C1 segment of cervical spinal cord (tissue), 14 donors: Measurements from ENCODE around the gene APCDD1L.
"Not testable (repeated sequence)": the region's sequence is repeated elsewhere in the genome, so short reads cannot be mapped to it uniquely, and the experiment has no call there.

Experiments used
- DNase-seq, 14 donors: peaks; one replicate each; lab custom pipeline; 2025; lab: John Stamatoyannopoulos, UW

Gene APCDD1L

DNA sequence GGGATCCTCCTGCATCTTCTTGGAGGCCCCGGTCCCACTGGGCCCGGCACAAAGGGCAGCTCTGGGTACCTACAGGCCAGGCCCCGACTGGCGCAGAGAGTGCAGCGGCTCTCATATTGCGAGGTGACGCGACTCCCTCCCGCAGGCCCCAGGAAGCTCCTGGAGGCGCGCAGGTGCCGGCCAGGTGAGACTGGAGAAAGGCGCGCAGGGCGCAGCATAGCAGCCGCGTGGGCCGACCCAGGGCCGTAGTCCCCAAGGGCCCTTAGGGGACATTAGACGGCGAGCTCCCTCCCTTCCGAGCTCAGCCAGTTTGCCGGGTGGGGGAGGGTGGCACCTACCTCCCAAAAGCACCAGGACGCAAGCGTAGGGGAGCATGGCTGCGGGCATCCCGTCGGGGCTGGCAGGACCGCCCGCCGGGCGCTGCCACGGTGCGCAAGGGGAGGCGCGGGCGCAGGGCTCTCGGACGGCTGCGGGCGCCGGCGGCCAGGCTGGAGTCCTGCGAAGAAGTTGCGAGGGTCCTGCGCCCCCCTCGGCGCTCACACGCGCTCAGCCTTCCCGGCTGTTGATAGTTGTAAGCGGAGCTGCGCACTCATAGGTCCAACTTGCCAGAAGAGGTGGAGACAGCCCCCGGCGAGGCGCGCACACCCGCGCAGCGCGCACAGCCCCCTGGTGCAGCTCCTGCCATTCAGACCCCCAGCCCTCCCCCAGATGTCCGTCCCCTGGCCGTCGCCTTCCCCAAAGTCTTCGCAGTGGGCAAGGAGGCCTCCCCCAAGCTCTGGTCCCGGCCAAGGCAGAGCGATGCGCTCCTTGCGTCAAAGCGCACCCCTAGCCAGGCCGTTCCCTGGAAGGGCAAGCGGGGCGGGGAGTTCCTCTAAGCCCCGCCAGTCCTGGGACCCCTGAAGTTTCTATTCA lies 622 bp downstream of the APCDD1L start:
- no peak for DNase-seq

DNA sequence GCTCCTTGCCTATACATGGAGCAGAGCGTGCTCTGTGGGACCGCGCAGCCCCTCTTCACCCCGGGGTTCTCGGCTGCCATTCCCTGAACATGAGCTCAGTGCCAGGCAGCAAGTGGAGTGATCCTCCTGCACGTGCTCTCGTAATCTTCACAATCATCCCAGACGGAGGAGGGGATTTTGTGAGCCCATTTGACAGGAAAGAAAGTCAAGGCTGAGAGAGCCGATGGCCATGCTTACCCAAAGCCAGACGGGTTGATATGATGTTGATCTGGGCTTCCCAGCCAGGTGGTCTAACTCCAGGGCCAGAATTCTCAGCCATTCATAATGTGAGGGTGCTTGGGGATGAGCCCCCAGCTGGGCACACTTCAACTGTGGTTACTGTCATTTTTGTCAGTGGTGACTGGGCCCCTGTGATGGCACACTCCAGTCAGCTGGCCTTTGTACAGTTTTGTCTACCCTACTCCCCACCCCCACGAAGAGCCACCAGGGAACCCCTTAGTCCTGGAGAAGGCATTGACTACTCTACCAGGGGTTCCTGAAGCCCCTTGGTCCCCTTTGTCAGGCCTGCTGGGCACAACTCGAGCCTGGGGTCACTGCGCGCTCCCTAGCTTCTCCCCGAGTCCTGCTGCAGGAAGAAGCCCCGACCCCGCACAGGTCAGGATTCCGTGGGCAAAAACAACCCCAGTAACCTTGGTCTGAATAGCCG lies 1.5 kb downstream of the APCDD1L start:
- DNase-seq, result no peak

- no peak for DNase-seq
Observed at GRCh38 chr20:58512808-58513552, 2.2 kb downstream of the APCDD1L start.

DNA sequence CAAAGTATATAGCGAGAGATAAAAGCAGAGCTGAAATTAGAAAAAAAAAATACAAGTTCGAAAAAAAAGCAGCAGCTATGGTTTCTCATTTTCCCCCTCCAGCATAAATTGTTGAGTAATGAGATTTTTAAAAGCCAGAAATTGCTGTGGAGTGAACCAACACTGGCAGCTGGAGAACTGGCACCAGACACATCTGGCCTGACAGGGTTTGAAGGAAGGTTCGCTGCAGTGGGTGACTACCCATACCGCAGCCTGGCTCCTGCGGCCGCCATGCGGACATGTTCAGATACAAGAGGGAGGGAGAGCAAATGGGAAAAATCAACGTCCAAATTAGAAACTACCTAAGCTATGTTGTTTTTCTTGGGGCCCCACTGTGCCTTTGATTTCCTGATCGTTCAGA lies 3.3 kb downstream of the APCDD1L start:
- no peak for DNase-seq

DNA sequence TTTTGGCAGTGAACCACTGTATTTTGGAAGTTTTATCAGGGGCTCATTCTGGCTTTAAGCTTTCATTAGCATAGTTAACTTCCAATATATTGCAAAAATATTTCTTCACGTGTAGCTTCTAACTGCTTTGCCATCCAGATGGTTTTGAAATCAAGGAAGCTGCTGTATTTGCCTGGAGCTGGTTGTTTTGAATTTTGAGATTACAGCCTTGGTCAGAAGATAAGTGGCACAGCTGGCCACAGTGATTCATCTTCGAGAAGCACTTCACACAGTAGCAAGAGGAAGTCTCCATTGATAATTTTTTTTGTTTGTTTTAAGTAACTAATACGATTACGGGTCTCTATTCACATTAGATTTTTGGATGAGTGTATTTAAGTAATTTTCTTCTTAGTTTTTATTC lies 3.8 kb downstream of the APCDD1L start:
- no peak for DNase-seq

DNA sequence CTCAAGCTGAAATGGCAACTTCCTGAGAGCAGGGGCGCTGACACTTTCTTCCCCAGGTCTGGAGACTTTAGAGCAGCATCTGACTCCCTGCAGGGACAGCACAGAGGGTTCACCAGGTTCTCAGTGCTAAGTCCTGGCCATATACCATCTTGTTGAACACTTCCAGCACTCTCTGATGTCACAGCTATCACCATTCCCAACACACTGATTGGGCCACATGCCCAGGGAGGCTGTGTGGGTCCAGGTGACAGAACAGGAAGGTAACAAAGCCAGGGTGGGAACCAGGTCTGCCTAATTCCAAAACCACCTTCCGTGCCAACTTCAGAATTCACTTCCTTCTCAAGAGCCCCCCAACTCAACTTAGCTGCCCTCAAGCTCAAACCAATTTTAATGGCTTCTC lies 4.3 kb downstream of the APCDD1L start:
- DNase-seq, result no peak

DNA sequence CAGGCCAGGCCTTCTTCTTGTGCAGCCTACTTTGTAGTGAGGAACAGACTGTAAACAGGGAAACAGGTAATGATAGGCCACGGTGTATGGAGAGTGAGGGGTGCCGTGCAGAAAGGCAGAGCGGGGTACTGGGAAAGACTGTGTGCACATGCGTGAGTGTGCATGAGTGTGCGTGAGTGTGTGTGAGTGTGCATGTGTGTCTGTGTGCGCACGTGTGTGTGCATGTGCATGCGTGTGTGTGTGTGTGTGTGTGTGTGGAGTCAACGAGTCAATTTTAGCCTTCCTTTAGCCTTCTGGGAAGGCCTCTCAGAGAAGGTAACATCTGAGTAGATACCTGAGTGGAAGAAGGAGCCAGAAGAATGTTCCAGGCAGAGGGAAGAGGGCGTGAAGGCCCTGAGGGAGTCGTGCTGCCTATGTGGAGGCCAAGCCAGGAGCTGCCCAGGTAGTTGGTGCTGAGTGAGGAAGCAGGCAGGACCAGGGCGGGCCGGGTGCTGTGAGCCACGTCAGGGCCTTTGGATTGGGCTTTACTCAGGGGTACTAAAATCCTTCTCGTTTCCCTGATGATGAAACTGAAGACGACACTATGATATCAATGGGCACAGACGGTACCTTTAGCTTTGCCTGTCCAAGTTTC lies 6.3 kb downstream of the APCDD1L start:
- DNase-seq, result no peak

GRCh38 chr20:58506999-58507398 lies 8.2 kb downstream of the APCDD1L start:
- not testable (repeated sequence) for DNase-seq

- DNase-seq, result no peak
Observed at GRCh38 chr20:58504566-58504965, 10.6 kb downstream of the APCDD1L start.

DNA sequence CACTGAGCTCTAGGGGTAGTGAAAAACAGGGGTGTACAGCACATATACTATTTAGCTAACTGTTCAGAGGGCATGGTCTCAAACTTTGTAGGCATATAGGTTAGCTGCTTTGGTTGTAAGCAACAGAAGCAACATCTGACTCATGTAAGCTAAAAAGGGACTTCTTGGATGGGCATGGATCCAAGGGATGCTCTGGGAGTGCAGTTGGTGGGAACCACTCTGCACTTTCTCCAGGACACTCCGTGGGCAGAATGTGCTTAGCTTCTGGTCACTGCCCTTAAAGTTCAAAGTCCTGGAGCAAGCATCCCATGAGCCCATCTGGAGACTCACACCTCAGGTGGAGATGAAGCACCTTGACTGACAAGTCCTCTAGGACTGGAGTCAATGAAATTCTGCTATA lies 11.5 kb downstream of the APCDD1L start:
- no peak for DNase-seq

DNA sequence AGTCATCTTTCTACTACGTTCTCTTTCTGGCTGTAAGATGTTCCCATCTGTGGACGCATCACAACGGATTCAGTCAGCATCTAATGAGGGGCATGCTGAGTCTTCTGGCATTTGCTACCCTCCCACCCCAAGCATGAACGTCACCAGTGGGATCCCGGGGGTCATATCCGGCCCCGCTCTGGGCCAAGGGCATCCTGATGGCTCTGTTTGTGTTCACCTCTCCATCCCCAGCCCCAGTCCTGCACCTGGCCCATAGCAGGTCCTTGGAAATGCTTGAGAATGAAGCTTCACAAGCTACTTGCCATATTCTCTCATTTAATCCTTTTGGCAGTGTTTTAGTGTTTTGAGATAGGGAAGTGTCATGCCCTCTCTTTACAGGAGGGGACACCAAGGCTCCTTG lies 14.9 kb downstream of the APCDD1L start:
- DNase-seq, result no peak

DNA sequence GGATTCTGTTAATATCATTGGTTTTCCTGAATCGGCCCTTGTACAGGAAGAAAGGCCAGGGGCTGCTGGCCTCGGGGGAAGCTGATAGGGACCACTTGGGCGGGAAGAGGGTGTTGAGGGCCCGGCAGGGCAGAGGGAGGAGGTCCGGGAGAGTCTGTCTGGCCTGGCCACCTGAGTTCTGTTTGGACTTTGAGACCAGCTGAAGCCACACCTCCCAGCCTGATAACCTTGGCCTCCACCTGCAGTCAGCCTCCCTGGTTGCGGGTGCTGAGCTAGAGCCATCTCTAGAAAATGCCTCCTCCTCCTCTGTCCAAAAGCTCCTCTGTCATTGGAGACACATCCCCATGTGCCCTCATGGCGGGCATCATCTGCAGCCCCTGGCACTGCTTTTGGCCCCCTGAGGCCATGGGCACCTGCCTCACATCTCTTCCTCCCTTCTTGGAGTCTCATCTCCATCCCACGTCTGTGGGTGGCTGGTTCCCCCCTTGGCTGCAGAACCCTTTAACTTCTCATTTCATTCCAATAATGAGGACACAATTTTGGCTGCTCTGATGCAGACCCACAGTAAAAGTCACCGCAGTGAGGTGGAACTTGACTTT lies 16.6 kb downstream of the APCDD1L start:
- DNase-seq, result no peak

DNA sequence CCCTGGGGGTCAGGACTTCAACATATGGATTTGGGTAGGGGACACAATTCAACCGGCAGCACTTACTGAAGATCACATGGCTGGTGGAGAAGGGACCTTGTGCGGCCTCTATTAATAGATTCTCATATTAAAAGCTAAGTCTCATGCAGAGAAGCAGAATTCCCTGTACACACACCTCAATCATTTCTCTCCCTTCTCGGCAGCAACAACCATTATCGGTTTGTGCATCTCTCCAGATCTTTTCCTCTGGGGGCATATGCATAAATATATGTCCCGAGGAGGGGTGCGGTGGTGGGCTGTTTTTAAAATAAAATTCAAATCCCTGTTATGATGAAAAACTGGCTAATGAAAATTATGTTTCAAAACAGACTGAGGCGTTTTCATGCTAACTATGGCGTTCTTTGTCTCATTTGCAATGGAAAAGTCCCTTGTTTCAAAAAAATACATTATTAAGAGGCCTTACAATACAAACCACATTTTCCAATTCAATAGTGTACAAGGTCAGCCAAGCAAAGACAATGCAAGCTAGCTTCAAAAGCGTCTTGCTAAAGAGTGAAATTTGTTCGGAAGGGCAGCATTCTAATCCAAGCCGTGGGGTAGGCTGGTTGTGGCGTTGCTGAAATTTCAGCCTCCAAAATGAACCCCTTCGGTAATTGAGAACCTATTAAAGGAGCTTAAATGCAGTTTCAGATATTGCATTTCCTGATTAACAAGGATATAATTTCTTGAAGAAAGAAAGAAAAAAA lies 17.3 kb downstream of the APCDD1L start:
- DNase-seq, result no peak

- DNase-seq, result no peak
Observed at GRCh38 chr20:58497076-58497641, 18.0 kb downstream of the APCDD1L start.

- no peak for DNase-seq
Observed at GRCh38 chr20:58496429-58496769, 18.8 kb downstream of the APCDD1L start.

DNA sequence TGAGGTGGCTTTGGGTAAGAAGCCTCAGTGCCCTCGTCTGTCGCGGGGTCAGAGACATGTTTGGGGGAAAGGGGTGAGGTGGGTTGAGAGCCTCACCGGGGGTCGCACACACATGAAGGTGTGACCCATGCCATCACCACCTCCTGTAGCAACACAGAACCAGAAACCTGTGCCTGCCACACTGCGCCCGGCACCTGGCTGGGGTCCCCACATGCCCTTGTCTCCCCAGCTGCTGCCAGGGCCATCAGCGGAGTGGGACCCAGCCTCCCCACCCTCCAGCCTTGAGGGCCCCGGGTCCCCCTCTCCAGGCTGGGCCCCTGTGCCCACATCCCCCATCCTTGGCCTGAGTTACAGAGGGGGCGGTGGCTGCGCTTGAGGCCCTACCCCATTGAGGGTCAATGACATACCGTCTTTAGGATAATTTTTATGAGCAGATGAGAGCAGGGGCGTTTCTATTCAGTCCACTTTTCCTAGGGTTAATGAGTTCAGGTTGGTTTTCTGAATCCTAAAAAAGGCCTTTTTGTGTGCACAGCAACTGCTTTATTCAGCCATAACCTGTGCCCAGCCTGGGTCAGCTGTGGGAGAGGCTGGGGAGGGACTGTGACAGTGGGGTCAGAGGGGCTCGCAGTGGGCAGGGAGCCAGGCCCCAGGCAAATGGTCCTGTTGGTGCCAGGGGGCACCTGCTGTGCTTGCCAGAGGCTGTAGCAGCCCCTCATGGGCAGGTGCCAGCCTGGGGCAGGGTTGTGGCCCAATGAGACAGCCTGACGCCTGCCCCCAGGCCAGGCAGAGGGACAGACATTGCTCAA lies 19.4 kb downstream of the APCDD1L start:
- no peak for DNase-seq

DNA sequence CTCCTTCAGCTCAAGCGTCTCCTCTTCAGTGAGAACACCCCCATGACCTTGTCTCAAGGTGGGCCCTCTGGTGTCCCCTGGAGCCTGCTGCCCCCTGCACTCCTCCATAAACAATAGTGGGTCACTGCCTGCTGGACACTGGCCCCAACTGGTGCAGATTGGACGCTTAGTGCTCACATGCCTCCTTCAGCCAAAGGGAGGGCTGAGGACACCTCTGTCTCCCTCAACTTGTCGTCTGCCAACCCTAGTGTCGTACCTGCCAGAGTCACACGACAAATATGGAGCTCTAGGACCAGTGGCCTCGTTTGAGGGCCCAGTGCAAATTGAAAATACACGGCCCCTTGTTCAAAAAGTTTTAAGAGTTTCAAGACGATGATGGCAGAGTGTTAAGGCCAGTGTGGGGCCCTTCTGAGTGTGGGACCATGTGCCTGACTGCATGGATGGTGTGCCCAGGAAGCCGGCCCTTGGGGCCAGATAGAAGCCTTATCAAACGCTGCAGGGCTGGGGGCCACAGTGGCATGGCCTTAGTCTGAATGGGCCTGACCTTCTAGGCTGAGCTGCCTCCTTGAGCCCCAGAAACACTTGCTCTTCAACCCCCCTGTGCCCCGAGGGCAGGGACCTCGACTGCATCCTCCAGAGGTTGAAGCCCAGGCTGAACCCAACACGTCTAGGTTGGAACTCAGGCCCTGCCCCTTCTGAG lies 20.1 kb downstream of the APCDD1L start:
- DNase-seq, result no peak

DNA sequence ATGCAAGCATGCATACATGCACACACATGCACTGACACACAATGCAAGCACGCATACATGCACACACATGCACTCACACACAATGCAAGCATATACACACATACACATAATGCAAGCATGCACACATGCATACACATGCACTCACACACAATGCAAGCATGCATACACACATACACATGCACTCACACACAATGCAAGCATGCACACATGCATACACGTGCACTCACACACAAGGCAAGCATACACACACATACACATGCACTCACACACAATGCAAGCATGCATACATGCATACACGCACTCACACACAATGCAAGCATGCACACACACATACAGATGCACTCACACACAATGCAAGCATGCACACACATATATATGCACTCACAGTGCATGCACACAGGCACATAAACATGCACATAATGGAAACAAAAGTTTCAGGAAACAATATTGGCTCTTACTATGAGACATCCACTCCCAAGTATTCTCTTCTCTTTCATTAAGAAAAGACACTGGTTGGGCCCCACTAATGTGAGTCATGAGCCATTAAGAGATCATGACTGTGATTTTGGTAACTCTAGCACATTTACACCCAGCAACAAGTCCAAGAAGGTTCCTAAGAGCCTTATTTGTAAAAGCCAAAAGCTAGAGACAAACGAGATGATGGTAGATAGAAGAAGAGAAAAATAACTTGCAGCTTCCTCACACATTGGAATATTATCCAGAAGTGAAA lies 22.2 kb downstream of the APCDD1L start:
- no peak for DNase-seq
